ENCODE measurements around the gene PANK4. TPM values are rescaled to one million over a fixed set of nuclear protein-coding genes. Genes with fewer than 3 reads are reported as not detected.

PANK4 gene
- total and polyA plus RNA-seq, 2 donors (not counting 3 experiments of a cell fraction or from before 2014, with no cell fraction given) = 22.1 to 34.0 TPM

GRCh38 chr1:2466270-2466665 lies 60.1 kb downstream of the PANK4 start:
- Histone ChIP-seq H3K79me2 (ENCODE audit: control insufficient read depth, insufficient read depth, low read length) (no peaks in the 10 kb centered on the region), H3K9me3 (replicated peaks; ENCODE audit: control insufficient read depth, insufficient read depth, low read length) (no peaks in the 10 kb centered on the region), H3K4me2 (ENCODE audit: insufficient read depth, low read length) (no peak overlapping the region), H3K9me1 (replicated peaks; ENCODE audit: control insufficient read depth, extremely low read depth, insufficient read depth, low read length) (no peaks in the 10 kb centered on the region), H2AFZ (ENCODE audit: low read depth, low read length) (no peak overlapping the region), H3K4me3 (replicated peaks in 1 of 3; ENCODE audit: insufficient read depth in 1 of 3, low read depth in 1 of 3, low read length in 3 of 3) (no peak overlapping the region), H3K4me1 (ENCODE audit: control insufficient read depth, extremely low read depth, insufficient read depth, low read length) (no peaks in the 10 kb centered on the region), H3K36me3 (ENCODE audit: control insufficient read depth in 2 of 2, extremely low read depth in 1 of 2, insufficient read depth in 2 of 2, low read length in 2 of 2) (no peaks in the 10 kb centered on the region), H4K20me1 (replicated peaks; ENCODE audit: control insufficient read depth, extremely low read depth, insufficient read depth, low read length) (no peaks in the 10 kb centered on the region), H3K27ac (ENCODE audit: insufficient read depth, low read depth, low read length) (no peak overlapping the region), H3K27me3 (ENCODE audit: control insufficient read depth in 2 of 2, insufficient read depth in 2 of 2, low read length in 2 of 2) (no peaks in the 10 kb centered on the region), H3K9ac (replicated peaks; ENCODE audit: extremely low read depth, insufficient read depth, low read length) (no peak overlapping the region)
- TF ChIP-seq FOS (IDR thresholded peaks at IDR 0.05; ENCODE audit: borderline replicate concordance, insufficient read depth, low read length) (no peak), POLR2A (IDR thresholded peaks at IDR 0.05; ENCODE audit: low read depth, low read length) (no peak), GATA2 (IDR thresholded peaks at IDR 0.05; ENCODE audit: insufficient read depth, insufficient read length, low read depth, low read length) (no peak), MAX (IDR thresholded peaks at IDR 0.05; ENCODE audit: insufficient read depth, insufficient read length) (no peak), JUN (IDR thresholded peaks at IDR 0.05; ENCODE audit: borderline replicate concordance, insufficient read depth, insufficient read length, low read depth) (no peak), MYC (IDR thresholded peaks at IDR 0.05; ENCODE audit: low read depth, low read length) (no peak), EZH2 (IDR thresholded peaks at IDR 0.05; ENCODE audit: borderline replicate concordance, low read depth, low read length, severe bottlenecking) (no peak), CTCF (IDR thresholded peaks at IDR 0.05; ENCODE audit: extremely low read depth in 1 of 2, insufficient read depth in 1 of 2, low read depth in 1 of 2, low read length in 2 of 2) (no peak), POLR2AphosphoS5 (IDR thresholded peaks at IDR 0.05; ENCODE audit: insufficient read depth, low read depth, low read length) (no peak)
- CTCF ChIA-PET = interaction anchor here (1.0 kb wide), 1 partner anchor 10 kb away, joined by 3 read pairs; no protein-coding TSS in a partner anchor
- dilution Hi-C loops (cut with MboI; ENCODE audit: extremely low pct_ligation_motif_present, low sequenced_read_pairs) = no loop called here
- POLR2A ChIA-PET = no interaction called here
- intact Hi-C loops (cut with micrococcal nuclease) = no loop called here
- DNase-seq (ENCODE audit: low read depth, low spot score) = no peak
- no TSS peak for BruUV-seq (replicated peaks)
- no peak for FAIRE-seq

All from endothelial cell of umbilical vein (primary cell).